ENCODE measurements around the gene CCDC74A. TPM values are rescaled to one million over a fixed set of nuclear protein-coding genes. Genes with fewer than 3 reads are reported as not detected.

The CCDC74A gene
- total RNA-seq, 5 donors from 2014 or later (not counting 1 experiment from before 2014, with no cell fraction given) = 0.90 to 4.0 (median 2.3) TPM

DNA sequence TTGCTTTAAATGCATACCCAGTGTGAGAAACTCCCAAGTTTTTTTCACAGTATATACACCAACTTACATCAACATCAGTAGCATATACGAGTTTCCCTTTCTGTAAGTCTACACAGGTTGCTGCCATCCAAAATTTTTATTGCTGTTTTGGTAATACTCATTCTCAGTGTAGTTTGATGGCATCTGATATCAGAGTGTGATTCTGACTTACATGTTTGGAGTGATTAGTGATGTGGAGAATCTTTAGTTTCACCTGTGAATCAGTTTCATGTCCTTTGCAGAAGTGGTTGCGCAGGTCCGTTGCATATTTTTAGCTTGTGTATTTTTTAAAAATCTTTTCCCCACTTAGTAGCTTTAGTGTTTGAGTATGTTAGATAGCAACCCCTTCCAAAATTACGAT, 50.1 kb downstream of the CCDC74A start:
- Mint-ChIP-seq H3K27ac (no peak overlapping the region), H3K4me1 (no peaks in the 10 kb centered on the region), H3K9me3 (no peaks in the 10 kb centered on the region), H3K36me3 (no peaks in the 10 kb centered on the region), H3K27me3 (peaks cover 36 to 48% of the 10 kb centered on the region in 2 donors), H3K4me3 (no peak overlapping the region)
- no peaks in the 10 kb centered on the region for H3K9me3 ChIP-seq
- no peak overlapping the region for H3K4me3 ChIP-seq (ENCODE audit: control insufficient read depth in 1 of 2, extremely low read depth in 1 of 2, low read length in 1 of 2)
- CTCF ChIA-PET = no interaction called here
- no peaks in the 10 kb centered on the region for H3K36me3 ChIP-seq (ENCODE audit: control insufficient read depth in 2 of 2, extremely low read depth in 1 of 2, insufficient read depth in 1 of 2, low read length in 1 of 2)
- POLR2A ChIA-PET = no interaction called here
- H3K27ac ChIP-seq (ENCODE audit: low read length) = no peak overlapping the region
- ATAC-seq (replicated peaks in 1 of 4) (no peak), DNase-seq (no peak)
- no CpG with 5 or more reads among the region's 4 CpGs for WGBS (ENCODE audit: insufficient coverage)
- no peaks in the 10 kb centered on the region for H3K4me1 ChIP-seq (ENCODE audit: control insufficient read depth in 1 of 2, extremely low read depth in 1 of 2, insufficient read depth in 2 of 2, low read length in 2 of 2)
- peaks cover 6 to 7% of the 10 kb centered on the region in 2 experiments for H3K27me3 ChIP-seq (replicated peaks in 1 of 2; ENCODE audit: control insufficient read depth in 2 of 2, extremely low read depth in 1 of 2, insufficient read depth in 2 of 2, low read length in 1 of 2)

DNA sequence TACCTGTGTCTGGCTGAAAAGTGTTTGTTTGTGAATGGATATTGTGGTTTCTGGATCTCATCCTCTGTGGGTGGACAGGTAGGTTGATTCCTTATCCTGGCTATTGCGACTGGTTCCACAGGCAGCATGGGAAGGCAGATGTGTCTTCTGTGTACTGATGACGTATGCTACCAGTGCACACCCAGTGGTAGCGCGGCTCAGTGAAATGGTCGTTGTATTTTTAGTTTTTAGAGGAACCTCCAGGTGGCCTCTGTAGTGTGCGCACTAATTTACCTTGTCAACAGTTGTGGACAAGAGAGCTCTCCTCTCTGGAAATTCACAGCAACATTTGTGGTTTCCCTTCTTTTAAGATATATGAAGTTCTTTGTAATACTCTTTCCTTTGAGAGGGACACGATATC, 52.5 kb downstream of the CCDC74A start:
- H3K9me3 Mint-ChIP-seq = no peaks in the 10 kb centered on the region
- peaks cover 53 to 54% of the 10 kb centered on the region in 2 donors for H3K27me3 Mint-ChIP-seq
- Histone ChIP-seq H3K27me3 (replicated peaks in 1 of 2; ENCODE audit: control insufficient read depth in 2 of 2, extremely low read depth in 1 of 2, insufficient read depth in 2 of 2, low read length in 1 of 2) (peaks cover 5 to 6% of the 10 kb centered on the region in 2 experiments), H3K4me3 (ENCODE audit: control insufficient read depth in 1 of 2, extremely low read depth in 1 of 2, low read length in 1 of 2) (no peak overlapping the region), H3K36me3 (ENCODE audit: control insufficient read depth in 2 of 2, extremely low read depth in 1 of 2, insufficient read depth in 1 of 2, low read length in 1 of 2) (no peaks in the 10 kb centered on the region), H3K9me3 (no peaks in the 10 kb centered on the region), H3K27ac (ENCODE audit: low read length) (no peak overlapping the region), H3K4me1 (ENCODE audit: control insufficient read depth in 1 of 2, extremely low read depth in 1 of 2, insufficient read depth in 2 of 2, low read length in 2 of 2) (no peaks in the 10 kb centered on the region)
- 92% methylated on average over 2 of the region's 7 CpGs for WGBS (ENCODE audit: insufficient coverage)
- H3K36me3 Mint-ChIP-seq = no peaks in the 10 kb centered on the region
- no peak overlapping the region for H3K4me3 Mint-ChIP-seq
- CTCF ChIA-PET = no interaction called here
- ATAC-seq (replicated peaks in 1 of 4) (no peak), DNase-seq (no peak)
- POLR2A ChIA-PET = no interaction called here
- no peak overlapping the region for H3K27ac Mint-ChIP-seq
- no peaks in the 10 kb centered on the region for H3K4me1 Mint-ChIP-seq

Other genes starting within 250 kb of the CCDC74A start
- not detected for gene RAB6D, start 163.7 kb upstream of the CCDC74A start, total RNA-seq
- gene TUBA3D, start 51.8 kb upstream of the CCDC74A start, total RNA-seq = not detected
- gene MZT2A, start 35.5 kb upstream of the CCDC74A start, total RNA-seq = 100 to 1,000 TPM in 2 of 5 donors, 10 to 100 TPM in 3; 70.1 to 215 (median 89.1) TPM

All from T-cell (primary cell).